ENCODE results near the gene SNRNP27. TPM values are rescaled to one million over a fixed set of nuclear protein-coding genes. Genes with fewer than 3 reads are reported as not detected.

SNRNP27 gene
- total and polyA plus RNA-seq, 9 of the 15 experiments (the other 6 are each of a cell fraction or from before 2014, with no cell fraction given) = 29.2 to 102 (median 65.7) TPM

DNA sequence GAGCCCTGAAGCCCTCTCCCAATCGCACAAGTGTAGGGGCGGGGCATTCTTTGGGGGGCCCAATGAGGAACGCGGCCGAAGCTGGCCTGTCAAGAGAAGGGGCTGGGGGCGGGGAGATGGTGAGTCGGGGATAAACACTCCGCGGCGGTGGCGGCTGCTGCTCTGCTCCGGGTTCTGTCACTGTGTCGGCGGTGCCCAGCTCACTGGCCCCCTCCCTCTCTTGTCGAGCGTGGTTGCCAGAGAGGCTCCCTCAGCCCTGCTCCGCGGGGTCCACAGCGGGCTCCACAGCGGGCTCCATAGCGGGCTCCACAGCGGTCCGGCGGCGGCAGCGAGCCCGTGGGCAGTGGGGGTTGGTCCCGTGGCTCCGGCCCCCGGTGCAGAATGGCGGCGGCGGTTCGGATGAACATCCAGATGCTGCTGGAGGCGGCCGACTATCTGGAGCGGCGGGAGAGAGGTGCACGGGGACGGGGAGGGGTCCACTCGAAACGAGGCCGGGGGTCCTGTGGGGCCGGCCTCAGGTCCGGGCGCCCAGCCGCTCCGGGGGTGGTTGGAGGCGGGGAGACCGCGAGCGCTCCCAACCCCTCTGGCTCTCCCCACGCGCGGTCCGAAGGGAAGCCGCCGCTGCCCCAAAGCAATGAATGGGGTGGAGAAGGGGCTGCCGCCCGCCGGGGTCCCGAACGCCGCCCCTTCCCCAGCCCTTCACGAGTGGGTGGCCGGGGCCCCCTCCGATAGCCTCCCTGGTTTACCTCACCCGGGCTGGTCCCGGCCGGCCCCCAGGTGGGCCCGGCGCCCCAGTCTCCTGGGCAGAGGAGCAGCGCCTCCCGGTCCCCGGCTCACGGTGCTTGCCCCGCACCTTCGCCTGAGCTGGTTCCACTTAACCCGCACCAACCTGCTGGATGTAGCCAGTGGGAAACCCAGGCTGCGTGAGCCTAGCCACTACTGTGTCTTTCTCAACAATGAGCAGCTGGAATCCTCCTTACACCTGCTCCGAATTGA lies 21.5 kb downstream of the SNRNP27 start, which contains the start of gene MXD1 (continued):
- TF ChIP-seq CUX1 (CRISPR knock-in tag; IDR thresholded peaks at IDR 0.05) = no peak
- TF ChIP-seq PHF21A (IDR thresholded peaks at IDR 0.05; ENCODE audit: borderline replicate concordance, low read depth) = no peak
- no peak for TF ChIP-seq JUNB (CRISPR knock-in tag; conservative IDR thresholded peaks at IDR 0.05)
- no peak for TF ChIP-seq EGR1 (conservative IDR thresholded peaks at IDR 0.05)
- peak in 1 of 2 experiments; percentile 53; a peak in 1 of 4 replicates for TF ChIP-seq NRF1 (conservative IDR thresholded peaks at IDR 0.05 in 1 of 2, IDR thresholded peaks at IDR 0.05 in 1 of 2)
- TF ChIP-seq, protein P1, sequence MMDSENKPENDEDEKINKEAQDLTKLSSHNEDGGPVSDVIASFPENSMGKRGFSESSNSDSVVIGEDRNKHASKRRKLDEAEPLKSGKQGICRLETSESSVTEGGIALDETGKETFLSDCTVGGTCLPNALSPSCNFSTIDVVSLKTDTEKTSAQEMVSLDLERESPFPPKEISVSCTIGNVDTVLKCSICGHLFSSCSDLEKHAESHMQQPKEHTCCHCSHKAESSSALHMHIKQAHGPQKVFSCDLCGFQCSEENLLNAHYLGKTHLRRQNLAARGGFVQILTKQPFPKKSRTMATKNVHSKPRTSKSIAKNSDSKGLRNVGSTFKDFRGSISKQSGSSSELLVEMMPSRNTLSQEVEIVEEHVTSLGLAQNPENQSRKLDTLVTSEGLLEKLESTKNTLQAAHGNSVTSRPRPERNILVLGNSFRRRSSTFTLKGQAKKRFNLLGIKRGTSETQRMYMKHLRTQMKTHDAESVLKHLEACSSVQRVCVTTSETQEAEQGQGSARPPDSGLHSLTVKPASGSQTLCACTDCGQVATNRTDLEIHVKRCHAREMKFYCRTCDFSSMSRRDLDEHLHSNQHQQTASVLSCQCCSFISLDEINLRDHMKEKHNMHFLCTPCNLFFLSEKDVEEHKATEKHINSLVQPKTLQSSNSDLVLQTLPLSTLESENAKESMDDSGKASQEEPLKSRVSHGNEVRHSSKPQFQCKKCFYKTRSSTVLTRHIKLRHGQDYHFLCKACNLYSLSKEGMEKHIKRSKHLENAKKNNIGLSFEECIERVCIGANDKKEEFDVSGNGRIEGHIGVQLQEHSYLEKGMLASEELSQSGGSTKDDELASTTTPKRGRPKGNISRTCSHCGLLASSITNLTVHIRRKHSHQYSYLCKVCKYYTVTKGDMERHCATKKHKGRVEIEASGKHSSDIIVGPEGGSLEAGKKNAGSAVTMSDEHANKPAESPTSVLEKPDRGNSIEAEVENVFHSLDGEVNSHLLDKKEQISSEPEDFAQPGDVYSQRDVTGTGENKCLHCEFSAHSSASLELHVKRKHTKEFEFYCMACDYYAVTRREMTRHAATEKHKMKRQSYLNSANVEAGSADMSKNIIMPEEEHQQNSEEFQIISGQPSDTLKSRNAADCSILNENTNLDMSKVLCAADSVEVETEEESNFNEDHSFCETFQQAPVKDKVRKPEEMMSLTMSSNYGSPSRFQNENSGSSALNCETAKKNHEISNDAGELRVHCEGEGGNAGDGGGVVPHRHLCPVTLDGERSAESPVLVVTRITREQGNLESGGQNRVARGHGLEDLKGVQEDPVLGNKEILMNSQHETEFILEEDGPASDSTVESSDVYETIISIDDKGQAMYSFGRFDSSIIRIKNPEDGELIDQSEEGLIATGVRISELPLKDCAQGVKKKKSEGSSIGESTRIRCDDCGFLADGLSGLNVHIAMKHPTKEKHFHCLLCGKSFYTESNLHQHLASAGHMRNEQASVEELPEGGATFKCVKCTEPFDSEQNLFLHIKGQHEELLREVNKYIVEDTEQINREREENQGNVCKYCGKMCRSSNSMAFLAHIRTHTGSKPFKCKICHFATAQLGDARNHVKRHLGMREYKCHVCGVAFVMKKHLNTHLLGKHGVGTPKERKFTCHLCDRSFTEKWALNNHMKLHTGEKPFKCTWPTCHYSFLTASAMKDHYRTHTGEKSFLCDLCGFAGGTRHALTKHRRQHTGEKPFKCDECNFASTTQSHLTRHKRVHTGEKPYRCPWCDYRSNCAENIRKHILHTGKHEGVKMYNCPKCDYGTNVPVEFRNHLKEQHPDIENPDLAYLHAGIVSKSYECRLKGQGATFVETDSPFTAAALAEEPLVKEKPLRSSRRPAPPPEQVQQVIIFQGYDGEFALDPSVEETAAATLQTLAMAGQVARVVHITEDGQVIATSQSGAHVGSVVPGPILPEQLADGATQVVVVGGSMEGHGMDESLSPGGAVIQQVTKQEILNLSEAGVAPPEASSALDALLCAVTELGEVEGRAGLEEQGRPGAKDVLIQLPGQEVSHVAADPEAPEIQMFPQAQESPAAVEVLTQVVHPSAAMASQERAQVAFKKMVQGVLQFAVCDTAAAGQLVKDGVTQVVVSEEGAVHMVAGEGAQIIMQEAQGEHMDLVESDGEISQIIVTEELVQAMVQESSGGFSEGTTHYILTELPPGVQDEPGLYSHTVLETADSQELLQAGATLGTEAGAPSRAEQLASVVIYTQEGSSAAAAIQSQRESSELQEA (IDR thresholded peaks at IDR 0.05; ENCODE audit: low read depth) = no peak
- TF ChIP-seq CREB1 (IDR thresholded peaks at IDR 0.05) = no peak
- TF ChIP-seq CREB1 (CRISPR knock-in tag; IDR thresholded peaks at IDR 0.05) = no peak; the same call in 1 of the 2 replicates
- no peak for TF ChIP-seq SREBF2 (CRISPR knock-in tag; IDR thresholded peaks at IDR 0.05)
- no peak for TF ChIP-seq FOXP4 (CRISPR knock-in tag; IDR thresholded peaks at IDR 0.05; ENCODE audit: borderline replicate concordance)
